Esophagus muscularis mucosa (tissue), 4 donors: ENCODE measurements around the gene FGF22. TPM values are rescaled to one million over a fixed set of nuclear protein-coding genes. Genes with fewer than 3 reads are reported as not detected.

Experiments used
- DNase-seq: peaks from one replicate; pipeline ENCODE4 v3.0.0-alpha.2; 2017; ENCODE audit errors: extremely low spot score
- H3K27ac ChIP-seq, 4 donors: fragments of 200-600 bp; sonication (generic); replicated peaks in 1 of 4; 1 replicate in 3 of 4; 2 replicates in 1 of 4; pipeline ENCODE4 v1.5.1; 2016 to 2019; ENCODE audit warnings: mild to moderate bottlenecking in 1 of 4
- H3K27me3 ChIP-seq, 4 donors: fragments of 200-600 bp; sonication (generic); one replicate each; pipeline versions ENCODE4 v1.5.1 to v1.6.0; 2016 to 2019
- H3K36me3 ChIP-seq, 4 donors: fragments of 200-600 bp; sonication (generic); one replicate each; pipeline ENCODE4 v1.5.1; 2016 to 2019
- H3K4me1 ChIP-seq, 4 donors: fragments of 200-600 bp; sonication (generic); one replicate each; pipeline ENCODE4 v1.5.1; 2016 to 2019
- H3K4me3 ChIP-seq, 4 donors: fragments of 200-600 bp; sonication (generic); 1 replicate in 2 of 4; 2 replicates in 2 of 4; pipeline ENCODE4 v1.5.1; 2016 to 2019; ENCODE audit warnings: mild to moderate bottlenecking in 4 of 4, moderate library complexity in 1 of 4
- H3K9me3 ChIP-seq, 4 donors: fragments of 200-600 bp; sonication (generic); 1 replicate in 3 of 4; 2 replicates in 1 of 4; pipeline ENCODE4 v1.5.1; 2016 to 2019
- CTCF ChIP-seq, 3 experiments: fragments of 200-600 bp in 2 of 3; fragments of 450-650 bp in 1 of 3; sonication (generic) in 2 of 3; IDR thresholded peaks; one replicate each; pipeline ENCODE4 v1.5.1; 2017 to 2019; ENCODE audit warnings: antibody characterized with exemption in 3 of 3, mild to moderate bottlenecking in 2 of 3, moderate library complexity in 1 of 3
- EP300 ChIP-seq: sonication (generic); formaldehyde crosslinking; IDR thresholded peaks from one replicate; pipeline ENCODE4 v1.6.1; 2017; ENCODE audit warnings: antibody characterized with exemption
- POLR2A ChIP-seq: fragments of 450-650 bp; IDR thresholded peaks from one replicate; pipeline ENCODE4 v1.6.1; 2017; ENCODE audit warnings: antibody characterized with exemption, moderate library complexity, mild to moderate bottlenecking, low read depth
- POLR2AphosphoS5 ChIP-seq, 2 donors: sonication (generic); formaldehyde crosslinking; IDR thresholded peaks; one replicate each; pipeline ENCODE4 v1.6.1; 2017; ENCODE audit warnings: antibody characterized with exemption in 2 of 2
- WGBS: methylation state at CpG from one replicate; pipeline ENCODE4 v1.1.5; 2018; 5-methylcytosine and 5-hydroxymethylcytosine counted together
- intact Hi-C: fragments of 100-400 bp; cut with DNase I; formaldehyde crosslinking; loops from one replicate; pipeline ENCODE4 v1.15.1; 2023
- total RNA-seq, 4 donors: library from RNA; depleted of rRNA; stranded (reverse); fragments of >200 nt; gene quantifications; one replicate each; pipeline versions ENCODE4 v1.1.0 to v1.2.1, GENCODE V29; 2016

Gene FGF22
- total RNA-seq, 4 donors from 2014 or later: 0.50 to 2.1 (median 1.4) TPM

DNA sequence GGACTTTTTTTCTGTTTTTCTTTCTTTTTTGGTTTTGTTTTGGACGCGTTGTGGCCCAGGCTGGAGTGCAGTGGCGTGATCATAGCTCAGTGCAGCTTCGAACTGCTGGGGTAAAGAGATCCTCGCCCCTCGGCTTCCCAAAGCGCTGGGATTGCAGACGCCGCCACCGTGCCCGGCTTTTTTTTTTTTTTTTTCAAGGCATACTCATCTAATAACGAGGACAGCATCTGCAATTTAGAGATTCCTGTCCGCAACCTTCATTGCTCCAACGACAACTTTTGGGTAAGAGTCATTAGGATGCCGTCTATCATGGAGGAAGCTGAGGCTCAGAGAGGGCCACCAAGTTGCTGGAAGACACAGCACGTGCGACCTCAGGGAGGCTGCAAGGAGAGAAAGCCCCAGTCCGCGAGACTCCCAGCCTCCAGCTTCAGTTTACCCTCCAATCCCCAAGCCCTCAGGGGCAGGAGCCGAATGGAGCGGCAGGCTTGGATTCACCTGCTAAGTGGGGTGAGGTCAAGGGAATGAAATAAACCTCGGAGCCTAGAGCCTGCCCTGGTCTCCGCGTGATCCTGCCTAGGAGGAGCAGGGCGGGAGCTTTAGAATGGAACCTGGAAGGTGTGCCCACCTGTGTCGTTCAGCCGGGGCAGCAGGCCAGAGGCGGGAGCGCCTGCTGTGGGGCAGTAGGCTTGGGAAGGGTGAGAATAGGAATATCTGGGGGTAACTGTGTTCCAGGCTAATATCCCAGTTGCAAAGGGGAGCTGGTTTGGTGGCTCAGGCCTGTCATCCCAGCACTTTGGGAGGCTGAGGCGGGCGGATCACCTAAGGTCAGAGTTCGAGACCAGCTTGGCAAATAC is 5.7 kb upstream of the FGF22 start:
- TF ChIP-seq POLR2A: no peak
- no peak for TF ChIP-seq CTCF (IDR thresholded peaks at IDR 0.05)
- no peak for TF ChIP-seq EP300
- TF ChIP-seq POLR2AphosphoS5 (IDR thresholded peaks at IDR 0.05): no peak
- no peaks in the 10 kb centered on the region for H3K27me3 ChIP-seq
- intact Hi-C loops: loop anchor here (5.0 kb wide), 1 partner anchor 57 kb away; no protein-coding TSS in a partner anchor
- H3K9me3 ChIP-seq: no peaks in the 10 kb centered on the region
- peak overlapping the region; percentile 44 to 81 (median 78) for H3K27ac ChIP-seq
- 17% methylated on average over 26 of the region's 32 CpGs for WGBS
- peaks cover 5 to 28% (median 18%) of the 10 kb centered on the region in 4 donors for H3K36me3 ChIP-seq
- H3K4me1 ChIP-seq: peaks cover 27 to 62% (median 48%) of the 10 kb centered on the region in 4 donors
- H3K4me3 ChIP-seq: peak overlapping the region; percentile 66 to 97 (median 91)
- no peak for DNase-seq

DNA sequence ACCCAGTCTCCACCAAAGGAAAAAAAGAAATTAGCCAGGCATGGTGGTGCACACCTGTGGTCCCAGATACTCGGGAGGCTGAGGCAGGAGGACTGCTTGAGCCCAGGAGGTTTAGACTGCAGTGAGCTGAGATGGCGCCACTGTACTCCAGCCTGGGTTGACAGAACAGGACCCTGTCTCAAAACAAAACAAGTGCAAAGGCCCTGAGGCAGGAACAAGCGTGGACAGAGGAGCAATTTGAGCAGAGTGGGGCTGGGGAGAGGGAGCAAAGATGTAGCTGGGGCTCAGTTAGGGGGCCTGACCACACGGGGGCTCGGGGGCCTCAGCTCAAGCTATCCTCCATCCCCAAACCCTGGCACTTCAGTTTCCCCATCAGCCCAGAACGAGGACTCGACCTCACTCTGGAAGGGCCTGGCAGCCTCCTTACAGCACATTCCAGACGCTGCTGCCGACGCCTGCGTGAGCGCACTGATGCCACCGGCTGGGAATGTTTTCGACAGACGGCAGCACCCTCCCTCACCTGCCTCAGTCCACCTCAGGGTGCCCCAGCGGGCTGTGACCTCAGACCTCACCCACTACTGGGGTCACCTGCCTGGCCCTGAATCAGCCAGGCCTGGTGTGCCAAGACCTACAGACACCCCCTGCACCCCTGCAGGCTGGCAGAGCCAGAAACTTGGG is 4.6 kb upstream of the FGF22 start:
- H3K4me3 ChIP-seq: no peak overlapping the region
- peaks cover 0 to 17% (median 10%) of the 10 kb centered on the region in 4 donors for H3K36me3 ChIP-seq
- intact Hi-C loops: loop anchor here (5.0 kb wide), 1 partner anchor 58 kb away; no protein-coding TSS in a partner anchor
- DNase-seq: no peak
- no peak for TF ChIP-seq CTCF (IDR thresholded peaks at IDR 0.05)
- TF ChIP-seq POLR2A: no peak
- TF ChIP-seq POLR2AphosphoS5 (IDR thresholded peaks at IDR 0.05): no peak
- no peak for TF ChIP-seq EP300
- WGBS: 85% methylated on average over 5 of the region's 16 CpGs
- H3K27me3 ChIP-seq: no peaks in the 10 kb centered on the region
- no peaks in the 10 kb centered on the region for H3K9me3 ChIP-seq
- peaks cover 31 to 65% (median 50%) of the 10 kb centered on the region in 4 donors for H3K4me1 ChIP-seq
- H3K27ac ChIP-seq: no peak overlapping the region

GRCh38 chr19:638906-639252 is 800 bp upstream of the FGF22 start:
- H3K4me1 ChIP-seq: peaks cover 20 to 37% (median 29%) of the 10 kb centered on the region in 4 donors
- DNase-seq: no peak
- no peaks in the 10 kb centered on the region for H3K36me3 ChIP-seq
- H3K27me3 ChIP-seq: no peaks in the 10 kb centered on the region
- 73% methylated on average over 3 of the region's 17 CpGs for WGBS
- no peak for TF ChIP-seq CTCF (IDR thresholded peaks at IDR 0.05)
- no peak for TF ChIP-seq EP300
- TF ChIP-seq POLR2A: no peak
- no peak for TF ChIP-seq POLR2AphosphoS5 (IDR thresholded peaks at IDR 0.05)
- H3K27ac ChIP-seq: peak overlapping the region in 3 of 4 donors; percentile 31 to 79 (median 73)
- H3K9me3 ChIP-seq: no peaks in the 10 kb centered on the region
- peak overlapping the region; percentile 56 to 63 (median 58) for H3K4me3 ChIP-seq
- intact Hi-C loops: no loop called here

DNA sequence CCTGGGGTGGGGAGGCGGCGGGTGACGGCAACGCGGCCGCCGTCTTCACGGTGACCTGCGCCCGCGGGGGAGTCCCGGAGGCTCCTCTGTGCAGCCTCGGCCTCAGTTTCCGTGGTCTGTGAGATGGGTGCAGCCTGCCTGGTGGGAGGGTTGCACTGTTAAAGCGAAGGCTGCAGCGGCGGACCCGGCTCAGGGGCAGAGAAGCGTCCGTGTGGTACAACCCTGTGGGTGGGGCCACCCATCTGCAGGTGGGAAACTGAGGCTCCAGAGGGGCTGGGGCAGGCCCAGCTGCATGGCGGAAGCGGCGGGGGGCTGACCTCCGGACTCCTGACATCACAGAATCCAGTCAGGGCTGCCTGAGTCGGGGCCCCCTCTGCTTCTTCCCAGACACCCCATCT is 481 bp downstream of the FGF22 start:
- intact Hi-C loops: no loop called here
- H3K36me3 ChIP-seq: peaks cover 0 to 9% (median 3%) of the 10 kb centered on the region in 4 donors
- DNase-seq: no peak
- peak overlapping the region; percentile 56 to 63 (median 58) for H3K4me3 ChIP-seq
- H3K9me3 ChIP-seq: no peaks in the 10 kb centered on the region
- peaks cover 11 to 25% (median 17%) of the 10 kb centered on the region in 4 donors for H3K4me1 ChIP-seq
- H3K27me3 ChIP-seq: no peaks in the 10 kb centered on the region
- H3K27ac ChIP-seq: peak overlapping the region; percentile 61 to 79 (median 70)
- TF ChIP-seq CTCF (IDR thresholded peaks at IDR 0.05) (no peak), EP300 (no peak), POLR2AphosphoS5 (IDR thresholded peaks at IDR 0.05) (no peak), POLR2A (no peak)
- 100% methylated on average over 1 of the region's 25 CpGs for WGBS
